Measurements from ENCODE around the gene AS3MT. TPM values are rescaled to one million over a fixed set of nuclear protein-coding genes. Genes with fewer than 3 reads are reported as not detected.

Gene AS3MT
- total and polyA plus RNA-seq, 9 donors: 1.5 to 32.8 (median 5.3) TPM

DNA sequence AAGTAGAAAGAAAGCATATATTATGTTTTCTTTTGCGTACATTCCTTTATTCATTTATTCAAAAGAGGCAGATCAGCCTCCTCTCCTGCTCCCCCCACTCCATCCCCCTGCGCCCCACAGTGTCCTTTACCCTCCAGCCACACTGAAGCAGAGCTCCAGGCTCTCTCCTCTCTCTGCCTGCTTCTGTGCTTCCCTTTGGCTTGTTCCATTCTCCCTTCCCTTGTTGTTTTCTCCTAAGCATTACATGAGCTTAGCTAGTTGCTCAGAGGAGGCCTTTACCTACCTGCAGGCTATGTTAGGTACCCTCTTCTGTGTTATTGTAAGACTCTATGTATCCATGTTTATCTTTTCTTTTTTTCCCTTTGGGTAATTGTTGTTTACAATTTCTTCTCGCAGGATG lies 76.2 kb downstream of the AS3MT start:
- intact Hi-C loops (cut with DNase I): no loop called here
- H3K27ac ChIP-seq: no peak overlapping the region
- 72 to 88% (median 76%) methylated on average over 3 of the region's 3 CpGs for WGBS, 3 donors
- H3K4me3 ChIP-seq: no peak overlapping the region
- no peaks in the 10 kb centered on the region for H3K36me3 ChIP-seq
- H3K27me3 ChIP-seq: no peaks in the 10 kb centered on the region
- TF ChIP-seq POLR2A (IDR thresholded peaks at IDR 0.05): no peak
- H3K9me3 ChIP-seq: no peaks in the 10 kb centered on the region
- DNase-seq: no peak
- peaks cover 2% of the 10 kb centered on the region for H3K4me1 ChIP-seq (ENCODE audit: insufficient read depth)

DNA sequence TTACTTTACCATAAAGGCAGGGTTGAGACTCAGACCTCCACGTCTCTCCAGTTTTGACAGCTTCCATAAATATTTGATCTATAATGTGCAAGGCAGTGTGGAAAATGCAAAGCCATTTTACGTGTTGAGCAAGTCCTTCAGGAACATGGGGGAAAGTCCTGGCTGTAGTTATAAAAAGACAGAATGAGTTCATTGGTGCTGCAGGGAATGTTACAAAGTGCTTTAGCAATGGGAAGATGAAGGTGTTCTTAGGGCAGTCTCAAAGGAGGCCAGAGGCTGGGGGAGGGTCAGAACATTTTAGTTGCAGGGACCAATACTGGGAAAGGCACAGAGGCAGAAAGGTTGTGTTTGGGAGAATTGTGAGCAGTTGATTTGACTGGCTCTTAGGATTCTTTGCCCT lies 76.7 kb downstream of the AS3MT start:
- Histone ChIP-seq H3K9me3 (no peaks in the 10 kb centered on the region), H3K27me3 (no peaks in the 10 kb centered on the region), H3K36me3 (no peaks in the 10 kb centered on the region), H3K27ac (no peak overlapping the region), H3K4me1 (ENCODE audit: insufficient read depth) (peaks cover 2% of the 10 kb centered on the region), H3K4me3 (no peak overlapping the region)
- no peak for DNase-seq
- TF ChIP-seq EP300 (IDR thresholded peaks at IDR 0.05) (no peak), POLR2A (IDR thresholded peaks at IDR 0.05) (no peak)
- TF ChIP-seq, protein P1, sequence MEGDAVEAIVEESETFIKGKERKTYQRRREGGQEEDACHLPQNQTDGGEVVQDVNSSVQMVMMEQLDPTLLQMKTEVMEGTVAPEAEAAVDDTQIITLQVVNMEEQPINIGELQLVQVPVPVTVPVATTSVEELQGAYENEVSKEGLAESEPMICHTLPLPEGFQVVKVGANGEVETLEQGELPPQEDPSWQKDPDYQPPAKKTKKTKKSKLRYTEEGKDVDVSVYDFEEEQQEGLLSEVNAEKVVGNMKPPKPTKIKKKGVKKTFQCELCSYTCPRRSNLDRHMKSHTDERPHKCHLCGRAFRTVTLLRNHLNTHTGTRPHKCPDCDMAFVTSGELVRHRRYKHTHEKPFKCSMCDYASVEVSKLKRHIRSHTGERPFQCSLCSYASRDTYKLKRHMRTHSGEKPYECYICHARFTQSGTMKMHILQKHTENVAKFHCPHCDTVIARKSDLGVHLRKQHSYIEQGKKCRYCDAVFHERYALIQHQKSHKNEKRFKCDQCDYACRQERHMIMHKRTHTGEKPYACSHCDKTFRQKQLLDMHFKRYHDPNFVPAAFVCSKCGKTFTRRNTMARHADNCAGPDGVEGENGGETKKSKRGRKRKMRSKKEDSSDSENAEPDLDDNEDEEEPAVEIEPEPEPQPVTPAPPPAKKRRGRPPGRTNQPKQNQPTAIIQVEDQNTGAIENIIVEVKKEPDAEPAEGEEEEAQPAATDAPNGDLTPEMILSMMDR (IDR thresholded peaks at IDR 0.05): no peak
- whole genome bisulfite sequencing, 3 donors: 92 to 97% (median 94%) methylated on average over 2 of the region's 2 CpGs
- intact Hi-C loops (cut with DNase I): no loop called here

DNA sequence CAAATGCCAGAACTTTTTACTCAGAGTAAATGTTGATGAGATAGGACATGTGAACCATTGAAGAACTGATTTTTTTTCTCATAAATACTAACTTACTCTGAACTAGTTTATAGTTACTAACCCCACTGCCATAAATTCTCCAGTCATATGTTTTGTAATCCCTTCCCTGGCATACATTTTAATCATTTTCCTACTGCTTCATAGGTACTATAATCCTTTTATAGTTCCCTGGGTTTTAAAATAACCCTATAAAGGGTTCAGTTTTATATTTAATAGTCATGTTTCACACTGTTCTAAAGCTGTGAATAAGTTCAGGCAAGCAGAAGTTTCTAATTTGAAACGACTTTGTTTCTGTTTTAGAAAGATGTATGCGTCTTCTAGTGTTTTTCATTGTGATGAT lies 77.7 kb downstream of the AS3MT start:
- H3K4me3 ChIP-seq: no peak overlapping the region
- intact Hi-C loops (cut with DNase I): no loop called here
- H3K27ac ChIP-seq: no peak overlapping the region
- H3K4me1 ChIP-seq (ENCODE audit: insufficient read depth): peaks cover 2% of the 10 kb centered on the region
- H3K36me3 ChIP-seq: no peaks in the 10 kb centered on the region
- no peak for DNase-seq
- H3K9me3 ChIP-seq: no peaks in the 10 kb centered on the region
- WGBS, 3 donors: 53 to 79% (median 57%) methylated on average over 2 of the region's 2 CpGs
- TF ChIP-seq POLR2A (IDR thresholded peaks at IDR 0.05): no peak
- TF ChIP-seq, protein P1 (IDR thresholded peaks at IDR 0.05): no peak
- no peak for TF ChIP-seq EP300 (IDR thresholded peaks at IDR 0.05)
- H3K27me3 ChIP-seq: no peaks in the 10 kb centered on the region

DNA sequence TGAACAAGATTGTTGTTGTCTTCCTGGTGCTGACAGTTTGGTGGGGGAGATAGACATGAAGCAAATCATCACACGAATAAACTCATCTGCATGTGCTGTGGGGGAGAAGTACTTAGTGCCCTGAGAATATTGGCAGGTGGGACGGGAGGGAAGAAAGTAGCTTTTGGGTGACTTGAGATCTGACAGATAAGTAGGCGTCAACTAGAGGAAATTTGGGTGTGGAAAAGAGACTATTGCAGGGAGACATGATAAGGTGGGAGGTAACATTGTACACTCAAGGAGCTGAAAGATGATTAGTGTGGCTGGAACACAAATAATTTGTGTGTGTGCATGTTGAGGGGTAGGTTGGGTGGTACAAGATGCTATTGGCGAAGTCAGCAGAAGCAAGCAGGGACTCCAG lies 78.9 kb downstream of the AS3MT start:
- H3K4me1 ChIP-seq (ENCODE audit: insufficient read depth): peaks cover 2% of the 10 kb centered on the region
- no peaks in the 10 kb centered on the region for H3K36me3 ChIP-seq
- DNase-seq: no peak
- no peak overlapping the region for H3K27ac ChIP-seq
- TF ChIP-seq POLR2A (IDR thresholded peaks at IDR 0.05) (no peak), EP300 (IDR thresholded peaks at IDR 0.05) (no peak)
- TF ChIP-seq, protein P1 (IDR thresholded peaks at IDR 0.05): no peak
- intact Hi-C loops (cut with DNase I): no loop called here
- H3K27me3 ChIP-seq: no peaks in the 10 kb centered on the region
- H3K4me3 ChIP-seq: no peak overlapping the region
- 87 to 90% (median 87%) methylated on average over 4 of the region's 4 CpGs for WGBS, 3 donors
- H3K9me3 ChIP-seq: no peaks in the 10 kb centered on the region

DNA sequence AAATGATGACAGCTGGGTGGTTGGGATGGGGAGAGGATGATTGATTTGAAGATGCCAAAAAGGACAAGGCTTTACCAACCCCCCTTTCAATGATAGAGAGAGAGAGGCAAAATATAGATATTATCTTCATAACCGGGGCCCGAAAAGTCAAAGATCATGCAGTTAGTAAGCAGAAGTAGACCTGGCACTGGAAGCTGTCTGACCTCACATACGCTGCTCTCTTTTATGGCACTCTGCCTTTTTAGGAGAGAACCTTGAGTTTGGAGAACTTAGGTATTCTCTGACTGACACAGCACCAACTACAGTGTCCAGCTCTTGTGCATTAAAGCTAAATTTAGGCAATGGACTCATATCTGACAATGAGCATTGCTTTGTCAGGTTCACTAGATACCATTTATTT lies 79.5 kb downstream of the AS3MT start:
- WGBS, 3 donors: 92 to 97% (median 92%) methylated on average over 3 of the region's 3 CpGs

More for the DNA sequence above, 79.5 kb downstream of the AS3MT start:
- DNase-seq: no peak
- Histone ChIP-seq H3K27me3 (no peaks in the 10 kb centered on the region), H3K9me3 (no peaks in the 10 kb centered on the region), H3K4me3 (no peak overlapping the region), H3K27ac (no peak overlapping the region), H3K4me1 (ENCODE audit: insufficient read depth) (peaks cover 2% of the 10 kb centered on the region), H3K36me3 (no peaks in the 10 kb centered on the region)
- TF ChIP-seq, protein P1 (IDR thresholded peaks at IDR 0.05): no peak
- TF ChIP-seq EP300 (IDR thresholded peaks at IDR 0.05) (no peak), POLR2A (IDR thresholded peaks at IDR 0.05) (no peak)
- intact Hi-C loops (cut with DNase I): no loop called here

Data from ovary (tissue), 9 donors.